NB4 (cell line): ENCODE measurements around the gene CXCR4.

Experiments
- MYC ChIP-seq: IDR thresholded peaks from 2 replicates; pipeline ENCODE4 v1.6.1; 2011; ENCODE audit warnings: low read depth, low read length
- POLR2A ChIP-seq: IDR thresholded peaks from 2 replicates; pipeline ENCODE4 v1.6.1; 2011; ENCODE audit warnings: mild to moderate bottlenecking; ENCODE audit not compliant: insufficient read length; ENCODE audit errors: extremely low read depth
- TF ChIP-seq, protein P1 (sequence below): IDR thresholded peaks from one replicate; pipeline ENCODE4 v1.5.1; 2012; ENCODE audit warnings: low read depth, low read length
- TF ChIP-seq, protein P2 (sequence below): IDR thresholded peaks from 2 replicates; pipeline ENCODE4 v1.6.1; 2011; ENCODE audit warnings: low read depth, low read length

DNA sequence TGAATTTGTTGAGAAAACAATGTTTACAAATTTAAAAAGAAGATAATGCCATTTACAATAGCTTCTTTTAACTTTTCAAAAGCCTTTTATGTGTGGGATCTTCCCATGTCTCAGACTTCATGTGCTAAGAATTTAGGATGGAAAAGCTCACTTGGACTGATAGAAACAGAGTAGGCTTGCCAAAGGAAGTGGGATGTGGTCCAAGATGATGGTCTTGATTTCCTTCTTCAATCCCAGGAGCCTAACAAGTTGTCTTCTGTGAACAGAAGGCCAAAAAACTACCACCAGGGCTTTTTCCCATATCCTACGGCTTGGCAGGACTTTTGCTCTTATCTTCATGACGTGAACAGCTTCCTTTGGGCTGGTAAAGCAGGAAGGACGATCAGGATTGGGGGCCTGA, 9.5 kb downstream of the CXCR4 start:
- TF ChIP-seq, protein P1, sequence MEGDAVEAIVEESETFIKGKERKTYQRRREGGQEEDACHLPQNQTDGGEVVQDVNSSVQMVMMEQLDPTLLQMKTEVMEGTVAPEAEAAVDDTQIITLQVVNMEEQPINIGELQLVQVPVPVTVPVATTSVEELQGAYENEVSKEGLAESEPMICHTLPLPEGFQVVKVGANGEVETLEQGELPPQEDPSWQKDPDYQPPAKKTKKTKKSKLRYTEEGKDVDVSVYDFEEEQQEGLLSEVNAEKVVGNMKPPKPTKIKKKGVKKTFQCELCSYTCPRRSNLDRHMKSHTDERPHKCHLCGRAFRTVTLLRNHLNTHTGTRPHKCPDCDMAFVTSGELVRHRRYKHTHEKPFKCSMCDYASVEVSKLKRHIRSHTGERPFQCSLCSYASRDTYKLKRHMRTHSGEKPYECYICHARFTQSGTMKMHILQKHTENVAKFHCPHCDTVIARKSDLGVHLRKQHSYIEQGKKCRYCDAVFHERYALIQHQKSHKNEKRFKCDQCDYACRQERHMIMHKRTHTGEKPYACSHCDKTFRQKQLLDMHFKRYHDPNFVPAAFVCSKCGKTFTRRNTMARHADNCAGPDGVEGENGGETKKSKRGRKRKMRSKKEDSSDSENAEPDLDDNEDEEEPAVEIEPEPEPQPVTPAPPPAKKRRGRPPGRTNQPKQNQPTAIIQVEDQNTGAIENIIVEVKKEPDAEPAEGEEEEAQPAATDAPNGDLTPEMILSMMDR: no peak
- no peak for TF ChIP-seq POLR2A
- TF ChIP-seq, protein P2, sequence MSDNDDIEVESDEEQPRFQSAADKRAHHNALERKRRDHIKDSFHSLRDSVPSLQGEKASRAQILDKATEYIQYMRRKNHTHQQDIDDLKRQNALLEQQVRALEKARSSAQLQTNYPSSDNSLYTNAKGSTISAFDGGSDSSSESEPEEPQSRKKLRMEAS: no peak
- TF ChIP-seq MYC: no peak
